HL-60 (cell line): ENCODE data around the gene CXorf49B.
"Not testable (repeated sequence)": the region's sequence is repeated elsewhere in the genome, so short reads cannot be mapped to it uniquely, and the experiment has no call there.

ENCODE experiments used
- POLR2AphosphoS5 ChIP-seq: IDR thresholded peaks from 2 replicates; pipeline ENCODE4 v1.6.1; 2012; ENCODE audit warnings: low read depth
- TF ChIP-seq, protein P1 (sequence below): IDR thresholded peaks from one replicate; pipeline ENCODE4 v1.5.1; 2011; ENCODE audit warnings: low read length, control low read depth, inconsistent platforms; ENCODE audit not compliant: insufficient read depth

DNA sequence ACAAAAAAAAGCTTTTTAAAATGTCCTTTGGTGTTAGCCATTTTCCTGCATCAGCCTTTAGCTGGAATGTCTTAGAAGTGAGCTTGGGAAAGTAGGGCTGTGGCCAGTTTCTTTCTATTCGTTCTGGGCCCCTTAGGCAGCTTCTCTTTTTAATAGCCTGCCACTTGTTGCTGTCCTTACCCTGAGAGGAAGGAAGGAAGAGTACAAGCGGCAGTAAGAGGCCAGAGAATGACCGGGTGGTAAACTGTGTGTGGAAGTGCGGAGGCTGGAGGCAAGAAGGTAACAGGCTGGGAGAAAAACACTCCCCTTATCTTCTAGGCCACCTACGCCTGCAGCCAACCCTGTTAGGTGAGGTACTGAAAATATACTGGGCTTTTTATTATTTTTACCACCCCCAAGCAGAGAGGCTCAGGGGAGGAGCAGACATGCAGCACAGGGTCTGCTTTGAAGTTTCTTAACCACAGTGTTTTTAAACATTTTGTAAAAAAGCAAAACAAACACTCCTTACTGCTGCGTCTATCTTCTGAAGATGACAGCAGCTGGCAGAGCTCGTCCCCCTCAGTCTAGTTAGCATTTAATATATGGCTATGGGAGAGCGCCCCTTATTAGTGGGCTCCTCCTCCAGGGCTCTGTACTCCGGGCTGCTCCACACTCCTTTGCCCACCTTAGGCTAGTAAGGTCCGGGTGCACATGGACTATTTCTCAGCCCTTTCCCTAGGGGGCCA is 19.2 kb downstream of the CXorf49B start:
- TF ChIP-seq, protein P1, sequence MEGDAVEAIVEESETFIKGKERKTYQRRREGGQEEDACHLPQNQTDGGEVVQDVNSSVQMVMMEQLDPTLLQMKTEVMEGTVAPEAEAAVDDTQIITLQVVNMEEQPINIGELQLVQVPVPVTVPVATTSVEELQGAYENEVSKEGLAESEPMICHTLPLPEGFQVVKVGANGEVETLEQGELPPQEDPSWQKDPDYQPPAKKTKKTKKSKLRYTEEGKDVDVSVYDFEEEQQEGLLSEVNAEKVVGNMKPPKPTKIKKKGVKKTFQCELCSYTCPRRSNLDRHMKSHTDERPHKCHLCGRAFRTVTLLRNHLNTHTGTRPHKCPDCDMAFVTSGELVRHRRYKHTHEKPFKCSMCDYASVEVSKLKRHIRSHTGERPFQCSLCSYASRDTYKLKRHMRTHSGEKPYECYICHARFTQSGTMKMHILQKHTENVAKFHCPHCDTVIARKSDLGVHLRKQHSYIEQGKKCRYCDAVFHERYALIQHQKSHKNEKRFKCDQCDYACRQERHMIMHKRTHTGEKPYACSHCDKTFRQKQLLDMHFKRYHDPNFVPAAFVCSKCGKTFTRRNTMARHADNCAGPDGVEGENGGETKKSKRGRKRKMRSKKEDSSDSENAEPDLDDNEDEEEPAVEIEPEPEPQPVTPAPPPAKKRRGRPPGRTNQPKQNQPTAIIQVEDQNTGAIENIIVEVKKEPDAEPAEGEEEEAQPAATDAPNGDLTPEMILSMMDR, result not testable (repeated sequence)
- not testable (repeated sequence) for TF ChIP-seq POLR2AphosphoS5
